OCI-LY7 (cell line): ENCODE results near the gene DOCK9.

Source experiments
- EZH2phosphoT487 ChIP-seq: fragments of 200-600 bp; sonication (generic); IDR thresholded peaks from 2 replicates; pipeline ENCODE4 v1.6.1; 2018; ENCODE audit warnings: low read depth, borderline replicate concordance, mild to moderate bottlenecking, mixed run types, antibody characterized with exemption, low read length, moderate library complexity, mixed read lengths
- TF ChIP-seq, protein P1 (sequence below): fragments of 200-600 bp; sonication (generic); conservative IDR thresholded peaks from 2 replicates; pipeline ENCODE4 v1.5.1; 2014; ENCODE audit warnings: mild to moderate bottlenecking, antibody characterized with exemption, low read length, moderate library complexity, mixed read lengths

DNA sequence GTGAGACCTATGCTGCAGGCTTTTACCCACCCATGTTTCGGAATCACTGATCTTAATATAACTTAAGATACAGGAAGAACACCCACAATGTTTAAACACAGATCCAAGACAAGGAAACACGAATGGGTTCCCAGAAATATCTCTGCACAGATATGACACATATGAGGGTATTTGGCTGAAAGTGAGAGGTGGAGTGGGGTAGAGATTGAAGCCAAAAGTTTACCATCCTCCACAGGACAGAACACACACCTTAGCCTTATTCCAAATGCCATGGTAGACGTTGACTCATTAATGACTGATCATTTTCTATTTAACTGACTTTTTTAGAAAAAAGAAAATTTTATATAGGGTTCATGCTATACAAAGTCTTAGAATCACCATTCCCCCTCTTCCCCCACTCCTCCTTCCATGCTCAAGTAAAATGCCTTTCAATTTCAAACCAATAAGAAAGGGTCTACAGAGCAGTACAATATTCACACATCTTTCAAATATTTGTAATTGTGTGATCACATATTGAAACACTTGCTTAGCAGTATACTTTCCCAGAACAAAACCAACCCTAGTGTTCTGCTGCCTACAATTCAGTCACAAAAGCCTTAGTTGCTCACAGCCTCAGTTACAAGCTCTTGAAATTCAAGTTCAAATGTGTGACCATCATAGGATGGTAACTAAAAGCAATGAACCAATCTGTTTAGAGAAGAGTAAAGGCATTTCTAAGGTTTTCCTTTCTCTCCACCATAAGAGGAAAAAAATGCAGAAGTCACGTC lies 11.8 kb upstream of the DOCK9 start:
- TF ChIP-seq, protein P1, sequence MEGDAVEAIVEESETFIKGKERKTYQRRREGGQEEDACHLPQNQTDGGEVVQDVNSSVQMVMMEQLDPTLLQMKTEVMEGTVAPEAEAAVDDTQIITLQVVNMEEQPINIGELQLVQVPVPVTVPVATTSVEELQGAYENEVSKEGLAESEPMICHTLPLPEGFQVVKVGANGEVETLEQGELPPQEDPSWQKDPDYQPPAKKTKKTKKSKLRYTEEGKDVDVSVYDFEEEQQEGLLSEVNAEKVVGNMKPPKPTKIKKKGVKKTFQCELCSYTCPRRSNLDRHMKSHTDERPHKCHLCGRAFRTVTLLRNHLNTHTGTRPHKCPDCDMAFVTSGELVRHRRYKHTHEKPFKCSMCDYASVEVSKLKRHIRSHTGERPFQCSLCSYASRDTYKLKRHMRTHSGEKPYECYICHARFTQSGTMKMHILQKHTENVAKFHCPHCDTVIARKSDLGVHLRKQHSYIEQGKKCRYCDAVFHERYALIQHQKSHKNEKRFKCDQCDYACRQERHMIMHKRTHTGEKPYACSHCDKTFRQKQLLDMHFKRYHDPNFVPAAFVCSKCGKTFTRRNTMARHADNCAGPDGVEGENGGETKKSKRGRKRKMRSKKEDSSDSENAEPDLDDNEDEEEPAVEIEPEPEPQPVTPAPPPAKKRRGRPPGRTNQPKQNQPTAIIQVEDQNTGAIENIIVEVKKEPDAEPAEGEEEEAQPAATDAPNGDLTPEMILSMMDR = no peak
- no peak for TF ChIP-seq EZH2phosphoT487
